GM18511 (cell line): ENCODE measurements around the gene SYT3.
"Not testable (repeated sequence)": the region's sequence is repeated elsewhere in the genome, so short reads cannot be mapped to it uniquely, and the experiment has no call there.

Experiments used
- ATAC-seq: cut with Tn5 transposase; IDR thresholded peaks from one replicate; pipeline ENCODE4 v1.9.1; 2021; ENCODE audit warnings: mild to moderate bottlenecking, moderate library complexity; ENCODE audit not compliant: unreplicated experiment

SYT3 gene

GRCh38 chr19:50640368-50640767 lies 687 bp upstream of the SYT3 start:
- ATAC-seq: no peak

DNA sequence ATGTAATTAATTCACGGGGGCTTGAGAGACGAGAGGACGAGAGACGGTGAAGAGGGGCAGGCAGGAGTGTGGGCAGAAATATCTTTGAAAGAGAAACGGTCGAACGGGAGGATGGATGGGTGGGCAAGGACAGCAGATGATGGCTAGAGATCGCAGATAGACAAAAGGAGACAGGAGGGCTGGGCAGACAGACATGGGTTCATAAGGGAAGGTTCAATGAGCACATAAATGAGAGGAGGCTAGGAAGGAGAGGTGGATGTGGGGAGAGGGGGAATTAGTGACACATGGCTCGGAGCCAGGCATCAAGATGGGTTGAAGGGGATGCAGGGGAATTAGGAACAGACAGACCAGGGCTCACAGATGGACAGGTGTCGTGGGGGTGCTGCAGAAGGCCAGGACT lies 1.1 kb downstream of the SYT3 start:
- ATAC-seq: no peak

- no peak for ATAC-seq
Measured at GRCh38 chr19:50636317-50637085, 3.2 kb downstream of the SYT3 start.

DNA sequence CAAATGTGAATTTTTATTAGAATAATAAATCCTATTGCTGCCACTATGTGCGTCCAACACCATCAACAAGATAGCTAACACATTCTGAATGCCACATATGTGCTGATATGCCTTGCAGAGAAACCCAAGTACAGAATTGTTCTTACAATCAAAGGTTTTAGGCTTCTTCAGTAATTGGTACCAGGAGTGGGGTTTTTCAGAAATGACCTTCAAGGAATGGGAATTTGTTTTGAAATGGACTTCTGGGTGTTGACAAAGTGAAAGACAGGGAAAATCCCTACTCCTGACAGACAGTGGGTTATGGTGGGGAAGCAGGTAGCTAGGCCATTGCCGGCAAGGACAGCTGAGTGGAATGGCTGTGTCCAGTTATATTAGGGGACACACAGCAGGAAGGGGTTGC lies 5.7 kb downstream of the SYT3 start:
- no peak for ATAC-seq

DNA sequence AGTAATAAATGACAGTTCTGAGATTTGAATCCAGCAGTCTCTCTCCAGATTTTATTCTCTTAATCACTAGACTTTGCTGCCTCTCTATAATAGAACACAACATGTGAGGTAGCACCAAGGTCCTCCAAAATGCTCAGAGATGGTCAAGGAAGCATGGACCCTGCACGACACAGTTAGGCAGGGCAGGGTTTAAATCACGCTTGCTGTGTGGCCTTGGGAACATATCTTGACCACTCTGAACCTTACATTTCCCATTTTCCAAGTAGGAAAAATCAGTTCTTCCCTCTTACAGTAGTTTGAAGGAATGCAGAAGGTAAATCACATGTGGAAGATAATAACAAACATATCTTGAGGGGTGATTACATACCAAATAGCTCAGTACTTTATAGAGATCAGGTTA lies 6.3 kb downstream of the SYT3 start:
- ATAC-seq: no peak

- ATAC-seq: no peak
Measured at GRCh38 chr19:50632151-50632835, 7.4 kb downstream of the SYT3 start.

DNA sequence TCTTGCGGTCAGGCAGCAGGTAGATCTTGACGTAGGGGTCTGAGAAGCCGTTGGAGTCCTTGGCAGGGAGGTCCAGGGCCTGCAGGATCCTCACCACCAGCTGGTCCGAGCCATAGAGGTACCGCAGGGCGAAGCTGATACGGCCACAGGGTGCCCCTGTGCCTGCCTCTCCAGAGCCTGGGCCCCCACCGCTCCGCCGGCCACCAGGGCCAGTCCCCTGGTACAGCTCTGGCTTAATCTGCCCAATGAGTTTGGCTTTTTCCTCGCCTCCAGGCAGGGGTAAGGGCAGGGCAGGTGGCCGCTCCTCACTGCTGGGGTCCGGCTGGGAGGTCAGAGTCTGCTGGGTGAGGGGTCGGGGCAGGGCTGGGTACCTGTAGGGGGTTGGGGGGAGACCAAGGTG lies 9.9 kb downstream of the SYT3 start:
- ATAC-seq: no peak

DNA sequence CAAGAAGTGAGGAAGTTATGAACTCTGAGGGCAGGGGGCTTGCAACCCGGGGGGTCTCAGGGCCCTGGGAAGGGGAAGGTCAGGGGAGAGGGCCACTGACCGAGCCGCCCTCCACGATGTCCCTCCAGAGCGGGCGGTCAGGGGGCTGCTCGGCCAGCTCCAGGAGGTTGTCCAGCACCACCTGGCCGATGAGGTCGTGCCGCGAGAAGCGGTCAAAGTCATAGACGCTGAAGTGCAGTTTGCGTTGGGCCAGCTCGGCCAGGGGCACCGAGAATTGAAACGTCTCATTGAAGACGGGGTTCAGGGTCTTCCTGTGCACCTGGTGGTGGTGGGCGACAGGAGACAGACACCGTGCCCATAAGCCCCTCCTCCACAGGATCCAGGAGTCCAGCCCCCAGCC lies 10.5 kb downstream of the SYT3 start:
- ATAC-seq: no peak

- ATAC-seq: no peak
Measured at GRCh38 chr19:50628551-50628950, 11.1 kb downstream of the SYT3 start.

GRCh38 chr19:50628146-50628545 lies 11.5 kb downstream of the SYT3 start:
- no peak for ATAC-seq

DNA sequence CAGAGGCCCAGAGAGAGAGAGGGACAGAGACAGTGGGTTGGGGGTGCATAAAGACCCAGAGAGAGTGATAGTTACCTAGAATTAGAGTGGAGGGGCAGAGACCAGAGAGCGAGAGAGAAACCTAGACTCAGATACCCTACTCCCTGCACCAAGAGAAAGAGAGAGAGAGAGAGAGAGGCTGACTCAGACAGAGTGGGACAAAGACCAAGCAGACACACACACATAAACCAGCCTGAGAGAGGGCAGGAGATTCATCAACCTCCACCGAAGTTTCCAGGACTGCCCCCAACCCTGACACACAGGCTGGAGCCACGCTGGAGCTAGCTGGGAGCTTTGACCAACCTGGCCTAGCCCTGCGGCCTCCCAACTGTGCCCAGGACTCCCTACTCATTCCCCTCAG lies 12.9 kb downstream of the SYT3 start:
- no peak for ATAC-seq

DNA sequence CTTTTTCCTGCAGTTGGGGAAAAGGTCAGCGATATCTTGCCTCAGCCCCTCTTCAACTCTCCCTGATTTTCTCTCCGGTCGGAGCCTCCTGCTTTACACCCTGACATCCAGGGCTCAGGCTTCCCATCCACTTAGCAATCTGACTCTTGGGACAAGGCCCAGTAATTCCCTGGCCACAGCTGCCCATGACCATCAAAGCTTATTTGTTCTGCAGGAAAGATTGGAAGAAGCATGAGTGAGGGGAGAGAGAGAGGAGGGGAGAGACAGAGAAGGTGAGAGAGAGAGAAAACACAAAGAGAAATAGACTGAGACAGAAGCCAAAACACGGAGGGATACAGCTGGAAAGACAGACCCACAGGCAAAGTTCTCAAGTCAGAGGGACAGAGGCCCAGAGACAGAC lies 13.7 kb downstream of the SYT3 start:
- no peak for ATAC-seq

DNA sequence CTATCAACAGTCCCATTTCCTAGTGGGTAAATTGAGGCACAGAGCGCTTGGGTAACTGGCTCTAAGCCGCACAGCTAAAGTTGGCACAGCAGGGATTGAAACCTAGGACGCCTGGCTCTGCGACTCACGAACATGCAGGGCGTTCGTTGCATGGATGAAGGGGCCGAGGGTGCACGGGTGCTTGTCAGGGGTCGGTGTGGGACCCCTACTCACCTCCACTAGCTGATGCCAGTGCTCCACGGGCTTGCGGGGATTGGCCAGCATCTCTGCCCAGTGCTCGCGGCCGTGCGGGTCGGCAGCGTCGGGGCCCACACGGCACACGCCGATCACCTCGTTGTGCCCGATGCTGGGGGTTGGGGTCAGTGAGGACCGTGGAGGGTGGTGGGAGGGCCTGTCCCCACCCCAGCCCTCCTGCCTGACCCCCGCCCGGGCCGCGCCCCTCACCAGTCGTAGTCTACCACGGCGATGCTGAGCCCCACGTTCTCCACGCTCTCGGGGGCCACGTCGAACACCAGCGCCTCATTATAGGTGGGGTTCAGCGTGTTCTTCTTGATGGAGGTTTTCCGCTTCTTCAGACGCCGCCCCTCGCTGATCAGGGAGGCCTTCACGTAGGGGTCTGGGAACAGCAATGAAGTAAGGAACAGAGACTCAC lies 14.6 kb downstream of the SYT3 start:
- no peak for ATAC-seq

DNA sequence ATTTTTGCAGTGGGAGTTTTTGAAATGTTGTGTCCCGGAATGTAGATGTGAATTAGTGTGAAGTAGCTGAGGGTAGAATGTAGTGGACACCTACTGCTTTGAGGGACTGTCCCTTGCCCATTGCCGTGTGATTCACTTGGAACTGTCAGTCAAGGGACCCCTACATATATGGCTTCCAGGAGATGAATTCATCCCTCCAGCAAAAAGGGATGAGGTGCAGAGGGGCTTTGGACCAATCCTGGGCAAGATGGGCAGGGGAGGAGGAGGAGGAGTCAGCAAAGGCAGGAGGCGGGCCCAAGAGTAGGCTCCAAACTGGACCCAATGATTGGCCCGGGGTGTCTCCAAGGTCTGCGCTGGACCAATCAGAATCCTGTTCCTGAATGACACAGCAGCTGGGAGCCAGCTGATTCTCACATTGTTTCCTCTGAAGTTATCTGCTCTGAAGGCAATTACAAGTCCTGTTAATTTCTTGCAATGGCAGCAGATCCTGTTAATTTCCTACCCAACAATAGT lies 19.2 kb downstream of the SYT3 start:
- not testable (repeated sequence) for ATAC-seq

- ATAC-seq: not testable (repeated sequence)
Measured at GRCh38 chr19:50619184-50619583, 20.5 kb downstream of the SYT3 start.

DNA sequence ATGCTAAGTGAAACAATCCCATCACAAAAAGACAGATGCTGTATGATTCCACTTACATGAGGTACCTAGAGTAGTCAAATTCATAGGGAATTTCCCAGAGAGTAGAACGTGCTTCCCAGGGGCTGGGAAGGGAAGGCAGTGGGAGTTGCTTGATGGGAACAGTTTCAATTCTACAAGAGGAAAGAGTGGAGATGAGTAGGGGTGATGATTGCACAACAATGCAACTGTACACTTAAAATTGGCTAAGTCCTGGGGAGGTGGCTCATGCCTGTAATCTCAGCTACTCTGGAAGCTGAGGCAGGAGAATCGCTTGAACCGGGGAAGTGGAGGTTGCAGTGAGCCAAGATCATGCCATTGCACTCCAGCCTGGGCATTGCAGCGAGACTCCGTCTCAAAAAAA lies 21.3 kb downstream of the SYT3 start:
- not testable (repeated sequence) for ATAC-seq

DNA sequence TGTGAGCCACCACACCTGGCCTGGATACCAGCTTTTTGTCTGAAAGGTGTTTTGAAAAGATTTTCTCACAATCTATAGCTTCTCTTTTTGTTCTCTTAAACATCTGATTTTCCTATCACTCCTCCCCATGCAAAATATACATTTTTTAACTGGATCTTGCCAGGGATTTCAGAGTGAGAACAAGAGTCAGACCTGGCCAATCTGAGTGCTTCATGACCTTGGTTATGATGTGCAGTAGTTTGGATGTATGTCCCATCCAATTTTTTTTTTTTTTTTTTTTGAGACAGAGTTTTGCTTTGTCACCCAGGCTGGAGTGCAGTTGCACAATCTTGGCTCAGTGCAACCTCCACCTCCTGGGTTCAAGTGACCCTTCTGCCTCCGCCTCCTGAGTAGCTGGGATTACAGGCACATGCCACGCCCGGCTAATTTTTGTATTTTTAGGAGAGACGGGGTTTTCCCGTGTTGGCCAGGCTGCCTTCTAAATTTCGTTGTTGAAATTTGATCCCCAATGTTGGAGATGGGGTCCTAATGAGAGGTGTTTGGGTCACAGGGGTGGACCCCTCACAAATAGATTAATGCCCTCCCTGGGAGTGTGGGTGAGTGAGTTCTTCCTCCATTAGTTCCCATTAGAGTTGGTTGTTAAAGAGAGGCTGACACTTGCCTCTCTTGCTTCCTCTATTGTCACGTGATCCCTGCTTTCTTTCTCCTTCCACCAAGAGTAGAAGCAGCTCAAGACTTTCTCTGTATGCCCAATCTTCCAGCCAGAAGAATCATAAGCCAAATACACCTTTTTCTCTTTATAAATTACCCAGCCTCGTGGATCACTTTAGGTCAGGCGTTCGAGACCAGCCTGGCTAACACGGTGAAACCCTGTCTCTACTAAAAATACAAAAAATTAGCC lies 26.9 kb downstream of the SYT3 start:
- ATAC-seq: not testable (repeated sequence)

- ATAC-seq: no peak
Measured at GRCh38 chr19:50607874-50608785, 31.6 kb downstream of the SYT3 start.

DNA sequence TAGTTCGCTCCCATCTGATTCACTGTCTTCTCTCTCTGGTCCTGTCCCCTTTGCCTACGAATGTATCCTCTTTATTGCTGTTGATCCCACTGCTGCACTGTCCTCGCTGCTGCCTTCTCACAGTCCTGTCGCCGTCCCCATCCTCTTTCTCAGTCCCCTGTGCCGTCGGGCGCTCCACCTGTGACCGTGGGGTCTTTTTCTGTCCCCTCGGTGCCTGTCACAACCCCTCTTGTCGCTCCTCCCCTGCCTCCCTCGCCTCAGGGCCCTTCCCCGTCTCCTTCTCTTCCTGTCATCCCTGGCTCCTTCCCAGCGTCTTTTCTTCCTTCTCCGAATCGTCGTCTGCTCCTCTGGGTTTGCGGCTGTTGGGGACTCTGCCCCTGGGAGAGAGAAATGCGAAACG lies 32.3 kb downstream of the SYT3 start:
- no peak for ATAC-seq
